Activated CD8-positive, alpha-beta memory T cell treated with anti-CD3 and anti-CD28 coated beads for 1 hour (primary cell): ENCODE results near the gene CORO2B.

Experiments used
- DNase-seq, 2 donors: peaks; one replicate each; pipeline ENCODE4 v3.0.0-alpha.2; 2020; ENCODE audit warnings: low read depth in 1 of 2; ENCODE audit errors: extremely low read depth in 1 of 2

CORO2B gene

DNA sequence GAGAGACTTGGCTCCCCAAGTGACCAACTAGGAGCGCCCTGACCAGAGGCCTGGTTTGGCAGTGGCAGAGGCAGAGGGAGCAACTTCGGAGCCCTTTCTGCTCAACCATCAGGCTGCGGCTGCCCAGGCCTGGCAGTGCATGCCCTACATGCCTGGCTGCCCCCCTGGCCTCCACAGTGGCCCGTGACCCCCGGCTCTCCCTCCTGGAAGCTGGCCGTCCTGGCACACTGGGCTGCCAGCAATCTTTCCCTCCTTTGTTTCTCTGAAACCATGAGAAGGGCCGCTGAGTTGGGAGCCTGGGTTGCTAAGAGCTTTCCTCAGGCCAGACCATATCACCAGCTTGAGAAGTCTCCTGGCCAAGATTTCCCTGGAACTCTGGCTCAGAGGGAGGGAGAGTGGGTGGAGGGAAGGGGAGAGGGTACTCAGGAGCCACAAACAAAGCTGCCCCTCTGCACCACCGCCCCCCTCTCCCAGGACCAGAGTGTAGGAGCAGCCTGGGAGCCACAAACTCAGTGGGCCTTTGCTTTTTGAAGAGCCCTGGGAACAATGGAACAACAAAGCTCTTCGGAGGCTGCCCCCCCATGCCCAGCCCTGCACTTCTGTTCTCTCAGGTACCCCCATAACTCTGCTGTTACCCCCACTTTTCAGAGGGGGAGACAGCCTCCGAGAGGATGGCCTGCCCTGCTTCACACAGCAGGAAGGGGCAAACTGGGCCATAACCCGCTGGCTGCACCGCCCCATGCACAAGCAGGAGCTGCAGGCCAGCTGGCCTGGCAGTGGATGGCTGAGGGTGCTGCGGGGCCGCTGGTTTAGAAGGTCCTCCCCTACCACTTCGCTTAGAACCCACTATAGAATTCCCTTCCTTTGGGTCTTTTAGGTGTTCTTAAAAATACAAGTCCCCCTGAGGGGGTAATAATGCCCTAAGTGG, 11.3 kb downstream of the CORO2B start:
- DNase-seq = no peak

DNA sequence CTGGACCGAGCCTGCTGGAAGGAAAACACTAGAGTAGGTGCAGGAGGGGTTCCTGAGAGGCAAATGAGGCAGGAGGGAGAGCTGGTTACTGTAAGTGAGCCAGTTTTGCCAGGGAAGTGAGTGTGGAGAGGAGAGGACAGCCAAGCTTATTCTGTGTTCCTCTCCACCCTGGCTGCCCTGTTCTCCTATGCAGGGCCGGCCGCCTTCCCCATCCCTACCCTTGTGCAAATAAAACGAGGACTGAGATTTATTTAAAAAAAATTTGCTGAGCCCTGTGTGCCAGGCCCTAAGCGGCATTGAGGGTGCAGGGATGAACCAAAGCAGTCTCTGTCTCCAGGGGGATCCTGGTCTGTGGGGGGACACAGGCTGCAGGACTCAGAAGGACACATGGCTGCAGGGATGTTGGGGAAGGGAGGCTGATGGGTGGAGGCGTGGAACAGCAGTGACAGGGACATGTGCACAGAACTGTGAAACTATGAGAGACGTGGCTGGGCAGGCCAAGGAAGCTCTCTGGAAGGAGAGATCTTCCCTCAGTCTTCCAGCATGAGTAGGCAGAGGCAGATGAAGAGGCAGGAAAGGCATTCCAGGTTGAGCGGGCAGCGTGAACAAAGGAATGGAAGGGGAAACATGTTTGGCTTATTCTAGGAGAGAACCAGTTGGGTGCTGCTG, 12.1 kb downstream of the CORO2B start:
- DNase-seq = no peak

DNA sequence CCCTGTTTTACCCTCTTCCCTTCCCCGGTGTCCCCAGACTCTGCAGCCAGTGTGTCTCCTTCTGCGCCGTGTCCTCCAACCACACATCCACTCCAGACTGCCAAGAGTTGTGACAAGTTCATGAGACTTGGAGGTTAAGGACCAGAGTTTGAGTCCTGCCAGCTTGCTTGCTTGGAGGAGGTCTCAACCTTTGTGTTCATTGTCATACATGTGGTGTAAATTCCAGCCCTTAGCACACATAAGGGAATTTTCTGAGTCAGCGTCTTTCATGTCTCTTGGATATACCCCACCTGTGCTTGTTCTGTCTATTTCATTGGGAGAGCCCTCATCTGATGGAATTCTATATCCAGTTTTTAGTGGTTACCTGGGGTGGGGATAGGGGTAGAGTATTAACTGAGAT, 13.3 kb downstream of the CORO2B start:
- DNase-seq = no peak

DNA sequence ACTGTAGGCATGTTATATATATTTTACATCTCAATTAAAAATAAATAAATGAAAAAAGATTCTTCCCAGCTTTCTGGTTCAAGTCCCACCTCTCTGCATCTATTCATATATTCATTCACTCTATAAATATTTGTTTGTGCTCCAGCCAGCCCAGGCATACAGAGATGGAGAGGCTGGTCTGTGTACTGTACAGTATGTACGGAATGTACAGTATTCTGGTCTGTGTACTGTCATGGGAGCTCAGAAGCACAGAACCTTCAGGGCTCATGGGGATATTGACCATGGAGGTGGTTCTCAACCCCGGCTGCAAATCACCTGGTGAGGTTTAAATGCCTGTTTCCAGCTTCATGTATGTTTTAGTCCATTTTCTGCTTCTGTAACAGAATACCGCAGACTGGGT, 13.8 kb downstream of the CORO2B start:
- no peak for DNase-seq

DNA sequence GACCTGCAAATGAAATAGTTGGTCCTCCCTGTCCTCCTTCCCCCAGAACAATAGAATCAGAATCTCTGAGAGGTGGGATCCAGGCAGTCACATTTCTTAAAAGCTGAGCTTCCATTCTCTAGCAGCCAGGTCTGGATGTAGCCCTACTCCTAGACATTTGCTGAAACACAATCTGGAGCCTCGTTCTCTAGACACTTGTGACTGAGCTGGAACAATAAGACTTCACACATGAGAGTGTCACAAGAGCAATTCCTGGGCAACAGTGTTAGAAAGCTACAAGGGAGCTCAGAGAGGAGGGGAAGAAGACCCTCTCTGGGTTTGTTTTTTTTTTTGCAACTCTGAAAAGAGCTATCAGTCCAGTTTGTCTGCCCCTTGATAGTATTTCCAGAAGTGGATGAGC, 14.5 kb downstream of the CORO2B start:
- no peak for DNase-seq

DNA sequence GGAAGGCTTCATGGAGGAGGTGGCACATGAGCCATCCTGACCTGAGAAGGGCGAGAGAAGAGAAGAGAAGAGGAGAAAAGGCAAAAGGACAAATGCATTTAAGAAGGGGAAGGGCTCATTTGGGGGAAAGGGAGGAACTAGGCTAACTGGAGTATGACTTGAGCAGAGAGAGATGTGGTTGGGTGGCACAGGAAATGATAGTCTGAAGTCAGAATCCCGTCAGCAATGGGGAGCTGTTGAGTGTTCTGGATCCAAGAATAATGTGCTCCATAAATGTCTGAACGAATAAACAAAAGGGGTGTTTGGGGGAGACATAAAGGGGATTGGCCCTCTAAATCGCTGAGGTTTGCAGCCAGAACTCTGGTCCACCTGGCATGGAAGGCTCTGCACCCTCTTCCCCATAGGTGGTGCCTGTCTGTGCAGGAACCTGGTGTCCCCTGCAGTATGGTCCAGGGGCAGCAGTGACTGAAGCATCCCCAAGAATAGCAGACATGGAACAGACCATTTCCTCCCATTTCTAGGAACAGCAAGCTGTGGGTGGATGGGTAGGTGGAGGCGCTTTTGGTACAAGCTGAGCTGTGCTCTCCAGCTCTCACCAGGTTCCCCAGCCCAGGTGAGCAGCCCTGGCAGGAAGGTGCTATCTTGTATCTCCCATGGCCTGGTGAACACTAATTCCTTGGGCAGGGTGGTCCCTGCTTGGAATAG, 15.2 kb downstream of the CORO2B start:
- DNase-seq = no peak

DNA sequence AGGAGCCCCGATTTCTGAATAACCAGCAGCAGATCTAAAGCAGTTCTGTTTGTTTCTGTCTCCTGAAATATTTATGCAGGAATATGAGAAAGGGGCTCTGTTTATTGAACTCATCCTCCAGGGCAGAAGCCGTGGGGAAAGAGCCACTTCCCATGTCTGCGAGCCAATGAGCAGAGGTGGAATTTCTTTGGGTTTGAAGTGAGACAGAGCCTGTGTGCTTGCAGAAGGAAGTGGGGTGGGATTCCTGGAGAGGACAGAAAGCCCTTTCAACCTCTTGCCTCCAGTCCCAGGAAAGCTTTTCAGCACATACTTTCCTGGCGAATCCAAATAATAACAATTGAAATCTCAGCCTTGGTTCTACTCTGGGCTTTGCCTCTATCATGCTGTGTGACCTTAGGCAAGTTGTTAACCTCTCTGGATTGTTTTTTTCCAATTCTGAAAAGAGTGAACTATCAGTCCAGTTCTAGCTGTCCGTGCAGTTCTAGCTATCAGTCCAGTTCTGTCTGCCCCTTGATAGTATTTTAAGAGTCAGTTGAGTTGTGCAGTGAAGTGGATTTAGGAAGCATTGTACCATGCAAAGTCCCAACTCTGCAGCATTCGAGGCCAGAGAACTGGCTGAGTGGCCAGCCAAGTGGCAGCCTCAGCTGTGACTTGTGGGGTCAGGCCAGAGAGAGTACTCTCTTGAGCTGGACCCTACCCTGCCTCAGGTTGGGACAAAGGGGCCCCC, 15.9 kb downstream of the CORO2B start:
- no peak for DNase-seq

DNA sequence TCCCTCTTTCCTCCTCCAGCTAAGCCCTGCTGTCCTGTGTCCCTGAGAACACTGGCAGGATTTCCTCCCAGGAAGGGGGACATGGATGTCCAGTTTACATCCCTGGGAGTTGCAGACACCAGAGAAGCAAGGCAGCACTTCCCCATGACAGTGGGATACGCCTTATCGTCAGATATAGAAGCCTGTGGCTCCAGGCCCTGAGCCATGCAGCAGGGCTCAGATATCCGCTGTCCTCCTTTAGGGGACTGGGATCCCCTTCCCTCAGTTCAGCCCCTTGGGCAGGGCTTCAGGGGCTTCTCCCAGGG, 16.4 kb downstream of the CORO2B start:
- DNase-seq = no peak

DNA sequence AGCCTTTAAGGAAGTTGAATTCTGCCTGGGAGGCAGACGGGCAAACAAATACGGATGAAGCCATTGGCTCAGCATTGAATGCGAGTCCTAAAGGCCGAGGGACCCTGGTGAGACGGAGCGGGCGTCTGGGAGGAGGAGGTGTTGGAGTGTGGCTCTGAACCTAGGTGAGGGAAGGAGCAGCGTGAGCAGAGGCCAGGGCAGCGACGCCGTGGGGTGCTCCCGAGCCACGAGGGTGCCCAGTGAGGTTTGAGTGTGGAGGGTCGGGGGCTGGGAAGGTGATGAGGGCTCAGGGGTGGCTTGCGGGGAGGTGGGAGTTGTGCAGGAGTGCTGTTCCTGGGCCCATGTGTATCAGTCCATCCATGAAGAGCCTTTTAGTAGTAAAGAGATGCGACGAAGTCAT, 17.0 kb downstream of the CORO2B start:
- DNase-seq = no peak

DNA sequence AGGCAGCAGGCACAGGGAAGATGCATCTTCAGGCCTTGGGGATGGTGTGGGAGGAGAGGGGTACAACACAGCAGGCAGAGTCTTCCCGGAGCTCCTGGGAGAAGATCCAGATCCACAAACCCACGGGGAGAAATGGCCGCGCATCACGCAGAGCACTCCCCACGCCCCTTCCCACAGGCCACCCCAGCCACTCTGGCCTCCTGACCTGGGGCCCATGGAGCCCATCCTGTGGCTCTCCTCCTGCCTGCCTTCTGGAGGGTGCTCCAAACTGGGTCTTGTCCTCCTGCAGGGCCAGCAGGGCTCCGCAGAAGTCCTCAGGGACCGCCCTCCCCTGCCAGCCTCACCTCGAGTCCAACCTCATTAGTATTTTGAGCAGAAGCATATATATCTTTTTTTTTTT, 17.9 kb downstream of the CORO2B start:
- DNase-seq = no peak

DNA sequence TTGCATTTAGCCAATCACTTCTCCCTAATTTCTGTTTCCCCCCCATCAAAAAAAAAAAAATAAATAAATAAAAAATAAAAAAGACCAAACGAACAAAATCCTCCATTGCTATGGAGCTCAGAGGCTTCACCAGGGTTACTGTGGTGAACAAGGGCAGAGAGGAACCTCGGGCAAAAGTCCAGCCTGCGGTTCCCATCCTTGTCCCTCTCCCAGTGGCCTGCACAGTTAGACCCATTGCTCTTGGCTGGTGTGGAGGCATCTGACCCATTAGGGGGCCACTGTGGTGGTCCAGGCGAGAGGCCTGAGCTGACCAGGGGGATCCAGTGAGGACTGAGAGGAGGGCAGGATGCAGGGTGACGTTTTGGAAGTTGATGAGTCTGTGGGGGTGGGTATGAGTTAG, 18.8 kb downstream of the CORO2B start:
- no peak for DNase-seq

DNA sequence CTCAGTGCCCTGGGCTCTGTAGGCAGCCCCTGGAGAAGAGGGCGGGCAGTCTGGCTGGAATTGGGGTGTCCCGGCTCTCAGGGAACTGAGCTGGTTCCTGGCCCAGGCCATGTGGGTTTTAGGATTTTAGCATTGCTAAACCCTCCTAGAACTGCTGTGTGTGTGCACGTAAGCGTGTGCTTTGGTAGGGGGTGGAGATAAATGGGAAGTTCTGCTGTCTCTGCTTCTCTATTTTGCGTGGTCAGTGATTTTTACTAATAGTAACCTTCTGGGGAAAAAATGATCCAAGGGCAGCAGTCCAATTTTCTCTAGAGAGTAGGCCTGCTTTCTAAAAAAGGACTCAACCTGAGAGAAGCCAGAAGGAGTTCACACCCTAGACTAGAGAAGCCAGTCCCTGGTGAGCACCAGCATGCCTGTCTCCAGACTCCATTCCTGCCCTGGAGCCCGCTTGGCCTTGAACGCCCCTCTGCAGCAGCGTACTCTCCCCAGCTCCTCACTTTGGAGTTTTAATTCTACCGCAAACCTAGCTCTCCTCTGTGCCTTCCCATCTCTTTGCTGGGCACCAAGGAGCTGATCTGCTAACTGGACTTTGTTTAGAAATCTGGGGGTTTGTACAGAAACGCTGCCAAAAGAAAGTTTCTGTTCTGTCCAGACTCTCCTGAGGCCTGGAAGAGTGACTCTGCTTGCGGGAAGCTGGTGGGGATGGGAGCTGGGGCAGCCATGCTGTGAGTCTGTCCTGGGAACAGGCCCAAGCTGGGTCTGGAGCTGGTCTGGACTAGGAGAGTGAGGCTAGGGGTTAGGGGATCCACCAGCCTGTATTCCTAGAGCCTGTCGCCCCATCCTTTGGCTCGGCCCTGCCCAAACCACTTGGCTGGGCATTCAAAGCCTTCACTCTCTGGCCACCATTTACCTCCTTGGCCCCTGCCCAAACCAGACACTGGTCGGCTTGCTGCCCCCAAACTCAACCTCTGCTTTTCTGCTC, 19.7 kb downstream of the CORO2B start:
- no peak for DNase-seq

DNA sequence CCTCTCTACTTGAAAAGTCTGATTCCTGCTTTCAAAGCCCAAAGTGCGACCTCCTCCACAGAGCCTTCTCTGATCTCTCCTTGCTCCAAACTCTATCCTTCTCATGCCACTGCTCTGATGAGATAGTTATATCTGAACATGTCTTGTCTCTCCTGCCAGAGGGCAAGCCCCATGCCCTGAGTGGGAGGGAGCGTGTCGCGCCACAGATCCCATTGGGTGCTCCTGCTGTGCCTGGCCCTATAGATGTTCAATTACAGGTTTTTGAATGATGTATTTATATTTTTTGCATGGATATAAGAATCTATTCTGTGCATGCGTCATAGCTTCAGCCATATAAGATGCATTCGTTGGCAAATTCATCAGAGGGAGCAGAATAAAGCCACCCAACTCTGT, 20.4 kb downstream of the CORO2B start:
- no peak for DNase-seq

DNA sequence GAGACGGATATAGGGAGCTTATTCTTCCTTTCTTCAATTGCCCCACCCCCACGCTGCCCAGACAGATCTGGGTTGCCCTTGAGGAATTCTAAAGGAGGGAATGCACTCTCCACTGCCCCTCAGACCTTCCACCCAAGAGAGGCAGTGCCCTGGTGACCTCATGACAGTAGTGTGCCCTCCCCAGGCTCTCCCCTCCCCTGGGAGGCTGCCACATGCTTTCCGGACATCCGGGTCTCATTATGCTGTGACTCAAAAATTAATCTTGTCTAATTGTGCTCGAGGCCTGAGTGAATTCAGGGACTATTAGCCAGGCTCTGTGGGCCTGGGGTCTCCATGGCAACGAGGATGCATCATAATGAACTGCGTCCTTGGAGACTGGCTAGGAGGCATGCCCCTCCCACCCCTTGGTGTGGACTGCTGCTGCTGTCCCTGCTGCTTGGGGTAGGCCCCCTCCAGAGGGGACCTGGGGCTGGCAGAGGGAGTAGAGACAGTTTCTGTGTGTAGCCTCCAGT, 20.8 kb downstream of the CORO2B start:
- no peak for DNase-seq

DNA sequence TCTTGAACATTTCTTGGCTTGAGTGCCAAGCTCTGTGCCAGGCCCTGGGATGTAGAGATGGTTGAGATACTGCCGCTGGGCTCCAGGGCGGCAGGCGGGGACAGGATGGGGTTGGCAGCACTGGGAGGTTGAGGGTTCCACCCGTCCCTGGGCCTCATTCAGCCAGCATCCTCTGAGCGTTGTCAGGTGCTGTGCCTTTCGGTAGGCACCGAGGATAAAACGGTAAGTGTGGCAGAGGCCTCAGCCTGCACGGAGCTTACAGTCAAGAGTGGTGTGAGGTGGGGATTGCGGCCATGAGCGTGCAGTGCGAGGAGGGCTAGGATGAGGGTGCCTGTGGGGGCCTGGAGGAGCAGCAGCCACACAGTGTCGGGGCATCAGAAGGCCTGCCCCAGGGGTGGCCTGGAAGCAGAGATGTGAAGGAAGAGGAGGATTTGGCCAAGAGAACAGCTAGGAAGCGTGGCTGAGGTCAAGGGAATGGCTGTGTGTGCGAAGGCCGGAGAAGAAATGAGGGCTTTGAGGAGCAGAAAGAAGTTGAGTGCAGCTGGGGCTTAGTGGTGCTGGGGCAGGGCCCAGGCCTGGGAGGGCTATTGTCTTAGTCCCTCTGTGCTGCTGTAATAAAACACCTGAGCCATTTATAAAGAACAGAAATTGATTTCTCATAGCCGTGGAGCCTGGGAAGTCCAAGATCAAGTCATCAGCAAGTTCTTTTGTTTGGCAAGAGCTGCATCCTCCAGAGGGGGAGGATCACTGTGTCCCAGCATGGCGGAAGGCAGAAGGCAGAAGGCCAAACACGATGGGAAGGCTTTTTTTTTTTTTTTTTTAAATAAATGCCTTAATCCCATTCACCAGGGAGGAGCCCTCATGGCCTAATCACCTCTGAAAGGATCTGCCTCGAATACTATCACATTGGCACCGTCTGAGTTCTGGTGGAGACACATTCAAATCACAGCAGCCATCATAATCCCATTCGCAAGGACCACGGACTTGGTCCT, 22.7 kb downstream of the CORO2B start:
- DNase-seq = no peak

DNA sequence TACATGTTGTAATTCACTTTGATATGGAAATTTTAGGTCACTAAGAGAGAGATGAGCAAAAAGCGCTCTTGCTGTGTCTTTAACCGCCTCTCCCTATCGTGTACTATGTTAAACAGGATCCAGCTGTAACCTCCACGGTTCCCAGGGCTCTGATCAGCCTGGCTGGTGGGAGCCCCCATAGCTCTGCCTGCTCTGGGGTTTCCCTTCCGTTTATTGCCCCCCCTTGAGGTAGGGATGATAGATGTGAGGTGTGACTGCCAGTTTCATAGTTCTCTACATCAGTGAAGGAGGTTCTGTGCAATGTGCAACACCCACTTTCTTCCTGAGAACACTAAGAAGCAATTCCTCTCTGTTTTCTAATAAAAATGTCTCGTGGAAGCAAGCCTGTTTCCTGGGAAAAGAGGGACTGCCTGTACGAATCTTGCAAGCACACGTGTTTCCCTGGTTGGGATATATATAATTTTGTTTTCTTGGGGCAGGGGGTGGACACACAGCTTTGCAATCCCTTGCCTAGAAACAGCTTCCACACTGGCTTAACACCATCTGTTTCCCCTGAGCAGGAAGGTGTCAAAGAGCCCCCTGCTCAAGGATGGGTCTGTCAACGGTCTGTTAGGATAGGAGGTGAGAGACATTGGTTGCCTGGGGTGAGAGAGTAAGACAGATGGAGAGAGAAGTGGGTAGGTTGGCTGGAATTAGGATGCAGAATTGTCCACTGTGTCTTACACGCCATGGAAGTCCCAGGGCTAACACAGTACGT, 23.8 kb downstream of the CORO2B start:
- DNase-seq = no peak

DNA sequence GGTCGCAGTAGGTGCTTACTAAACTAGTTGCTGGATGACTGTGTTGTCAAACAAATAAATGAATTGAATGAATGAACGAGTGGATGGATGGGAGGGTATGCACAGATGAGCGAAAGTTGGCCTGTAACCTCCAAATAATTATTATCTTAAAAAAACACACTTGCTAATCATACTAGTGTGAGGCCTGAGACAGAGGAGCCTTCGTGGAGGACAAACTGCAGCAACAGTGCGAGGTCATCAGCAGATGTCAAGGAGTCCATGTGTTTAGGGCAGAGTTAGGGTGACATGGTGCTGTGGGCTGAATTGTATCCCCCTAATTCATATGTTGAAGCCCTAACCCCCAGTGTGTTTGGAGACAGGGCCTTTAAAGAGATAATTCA, 24.4 kb downstream of the CORO2B start:
- no peak for DNase-seq

DNA sequence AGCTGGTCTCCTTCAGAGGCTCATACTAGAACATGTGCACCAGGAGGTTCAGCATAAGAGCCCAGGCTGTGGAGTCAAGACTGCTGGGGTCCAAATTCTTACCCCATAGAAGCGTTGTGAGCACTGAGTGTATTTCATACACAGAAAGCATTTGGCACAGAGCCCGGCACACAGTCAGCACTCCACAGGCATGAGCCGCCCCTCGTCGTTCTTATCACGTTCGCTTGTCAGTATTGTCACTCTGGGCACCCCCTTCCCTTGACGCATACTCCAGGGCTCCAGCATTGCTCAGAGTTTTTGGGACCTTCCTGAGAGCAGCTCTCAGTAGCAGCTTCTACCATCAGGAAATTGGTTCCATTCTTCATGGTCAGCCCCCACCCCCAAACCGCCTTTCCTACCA, 25.2 kb downstream of the CORO2B start:
- no peak for DNase-seq
